ENCODE results near the gene ELN.

ELN gene

DNA sequence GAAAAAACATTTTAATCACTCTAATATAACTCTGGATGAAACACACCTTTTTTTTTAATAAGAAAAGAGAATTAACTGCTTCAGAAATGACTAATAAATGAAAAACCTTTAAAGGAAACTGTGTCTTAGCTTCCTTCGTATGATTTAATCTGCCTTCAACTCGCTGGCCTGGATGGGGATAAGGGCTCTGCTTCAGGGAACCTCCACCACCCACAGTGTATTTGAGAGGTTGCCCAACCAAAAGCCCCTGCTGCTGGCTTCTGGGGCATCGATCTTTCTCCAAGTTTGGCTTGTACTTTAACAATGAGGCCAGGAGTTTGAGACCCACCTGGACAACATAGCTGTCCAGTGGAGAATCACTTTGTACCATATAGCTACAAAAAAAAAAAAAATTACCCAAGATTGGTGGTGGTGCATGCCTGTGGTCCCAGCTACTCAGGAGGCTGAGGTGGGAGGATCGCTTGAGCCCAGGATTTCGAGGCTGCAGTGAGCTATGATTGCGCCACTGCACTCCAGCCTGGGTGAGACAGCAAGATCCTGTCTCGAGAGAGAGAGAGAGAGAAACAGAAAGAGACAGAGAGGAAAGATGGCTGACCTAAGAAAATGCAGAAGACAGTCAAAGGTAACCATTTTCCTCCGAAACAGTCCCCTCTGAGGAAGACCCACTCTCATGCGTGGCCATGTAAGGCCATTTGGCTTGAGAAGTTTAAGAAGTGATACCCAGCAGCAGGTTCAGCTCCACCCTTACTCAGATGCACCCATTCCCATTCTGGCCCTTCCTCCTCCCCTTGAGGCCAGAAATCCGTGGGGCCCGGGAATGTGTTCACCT is 42.0 kb downstream of the ELN start:
- intact Hi-C loops (cut with DNase I) = loop anchor here (5.0 kb wide), 2 partner anchors 102 to 332 kb away; partner anchors contain the start of gene EIF4H
- no peak for DNase-seq

DNA sequence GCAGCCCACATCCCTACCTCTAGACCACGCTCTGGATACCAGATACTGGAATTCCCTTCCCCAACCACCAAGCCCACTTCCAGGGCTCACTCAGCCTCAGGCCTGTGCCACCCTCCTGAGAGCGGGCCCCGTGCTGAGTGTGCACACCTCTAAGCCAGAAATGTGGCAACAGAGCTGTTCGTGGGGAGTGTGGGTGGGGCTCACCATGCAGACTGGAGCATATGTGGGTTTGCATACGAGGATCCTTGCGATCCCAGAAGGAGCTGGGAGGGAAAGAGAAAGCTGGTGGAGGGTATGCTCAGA is 42.6 kb downstream of the ELN start:
- intact Hi-C loops (cut with DNase I) = no loop called here
- DNase-seq = peak in 28 of 42 donors; percentile 30 to 83 (median 50)

DNA sequence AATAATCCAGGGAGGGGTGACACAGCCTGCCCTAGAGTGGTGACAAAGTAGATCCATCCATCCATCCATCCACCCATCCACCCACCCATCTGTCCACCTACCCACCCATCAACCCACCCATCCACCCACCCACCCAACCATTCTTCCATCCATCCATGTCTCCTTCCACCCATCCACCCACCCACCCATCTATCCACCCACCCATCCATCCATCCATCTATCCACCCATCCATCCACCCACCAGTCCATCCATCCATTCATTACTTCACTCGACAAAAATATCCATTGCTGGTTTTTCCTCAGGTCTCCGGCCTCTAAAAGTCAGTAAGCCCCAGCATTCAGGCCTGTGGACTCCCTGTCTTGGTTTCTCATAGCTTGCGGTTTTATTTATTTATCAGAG is 43.1 kb downstream of the ELN start:
- intact Hi-C loops (cut with DNase I) = no loop called here
- DNase-seq = no peak

DNA sequence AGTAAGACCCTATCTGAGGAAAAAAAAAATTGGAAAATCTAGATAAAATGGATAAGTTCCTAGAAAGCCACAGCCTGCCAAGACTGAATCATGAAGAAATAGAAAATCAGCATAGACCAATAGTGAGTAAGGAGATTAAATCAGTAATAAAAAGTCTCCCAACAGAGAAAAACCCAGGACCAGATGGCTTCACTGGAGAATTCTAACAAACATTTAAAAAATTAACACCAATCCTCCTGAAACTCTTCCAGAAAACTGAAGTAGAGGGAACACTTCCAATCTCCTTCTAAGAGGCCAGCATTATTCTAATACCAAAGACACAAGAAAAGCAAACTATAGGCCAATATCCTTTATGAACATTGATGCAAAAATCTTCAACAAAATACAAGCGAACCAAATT is 46.8 kb downstream of the ELN start:
- intact Hi-C loops (cut with DNase I) = no loop called here

DNA sequence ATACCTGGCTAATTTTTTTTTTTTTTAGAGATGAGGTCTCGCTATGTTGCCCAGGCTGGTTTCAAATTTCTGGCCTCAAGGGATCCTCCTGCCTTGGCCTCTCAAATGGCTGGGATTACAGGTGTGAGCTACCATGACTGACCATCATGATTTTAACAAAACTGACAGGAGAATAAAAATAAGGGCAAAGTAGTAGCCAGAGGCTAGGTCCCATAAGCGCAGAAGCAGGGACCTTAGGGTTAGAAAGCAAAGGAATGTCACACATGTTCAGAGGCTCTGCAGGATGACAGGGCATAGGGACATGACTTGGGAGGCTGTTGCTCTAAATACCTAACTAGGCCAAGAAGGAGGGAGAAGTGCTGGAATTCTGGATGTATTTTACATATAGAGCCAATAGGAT is 50.5 kb downstream of the ELN start:
- intact Hi-C loops (cut with DNase I) = no loop called here
- no peak for DNase-seq

More for the DNA sequence above, 46.8 kb downstream of the ELN start:
- DNase-seq = no peak

DNA sequence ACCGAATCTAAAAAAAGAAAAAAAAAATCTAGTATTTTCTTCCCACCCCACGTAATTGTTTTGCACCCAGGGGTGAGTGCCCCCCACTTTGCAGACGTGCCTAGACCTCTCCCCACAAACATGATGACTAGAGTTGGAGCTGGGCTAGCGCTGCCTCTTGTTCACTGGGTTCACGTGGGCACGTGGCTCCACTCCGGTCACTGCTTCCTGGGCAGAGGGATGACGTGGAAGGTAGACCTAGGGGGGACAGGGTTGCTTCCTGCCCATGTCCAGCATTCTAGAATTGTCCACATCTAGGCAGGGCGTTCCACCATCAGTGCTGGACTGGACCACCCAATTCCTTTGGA is 54.8 kb downstream of the ELN start:
- intact Hi-C loops (cut with DNase I) = no loop called here
- DNase-seq = no peak

DNA sequence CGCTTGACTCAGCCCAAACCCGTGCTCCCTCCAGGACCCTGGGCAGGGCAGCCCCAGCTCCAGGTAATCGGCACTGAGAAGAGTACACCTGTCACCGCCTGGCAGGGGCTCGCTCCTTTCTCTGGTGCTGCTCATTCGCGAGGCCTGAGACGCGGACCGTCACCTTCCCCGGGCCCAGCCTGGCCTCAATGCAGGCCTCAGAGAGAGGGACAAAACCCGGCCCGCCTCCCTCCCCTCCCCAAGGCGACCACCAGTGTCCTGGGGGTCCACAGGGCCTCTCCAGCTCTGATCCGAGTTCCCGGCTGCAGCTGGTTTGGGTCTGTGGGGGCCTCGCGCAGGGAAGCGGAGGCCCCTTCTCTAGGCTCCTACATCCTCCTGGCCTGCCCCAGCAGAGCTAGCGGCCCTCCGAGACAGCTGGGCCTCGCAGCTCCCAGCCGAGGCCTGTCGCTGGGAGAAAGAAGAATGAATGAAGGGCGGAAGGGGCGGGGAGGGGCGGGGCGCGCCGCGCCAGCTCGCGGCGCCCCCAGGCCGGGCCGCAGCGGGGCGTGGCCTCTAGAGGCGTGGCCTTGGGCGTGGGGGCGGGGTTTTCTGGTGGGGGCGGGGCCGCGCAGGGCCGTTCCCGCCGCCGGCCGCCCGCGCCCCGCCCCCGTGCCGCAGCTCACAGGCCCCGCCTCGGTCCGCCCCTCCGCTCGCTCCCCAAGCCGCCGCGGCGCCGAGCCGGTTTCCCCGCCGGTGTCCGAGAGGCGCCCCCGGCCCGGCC is 55.3 kb downstream of the ELN start, which contains the start of gene LIMK1:
TSS of gene LIMK1 (plus strand) at position 688 of the 760 bp plus-strand sequence. CDS start 187 bp downstream, outside the sequence.
- DNase-seq = peak; percentile 39 to 91 (median 85)
- intact Hi-C loops (cut with DNase I) = no loop called here

DNA sequence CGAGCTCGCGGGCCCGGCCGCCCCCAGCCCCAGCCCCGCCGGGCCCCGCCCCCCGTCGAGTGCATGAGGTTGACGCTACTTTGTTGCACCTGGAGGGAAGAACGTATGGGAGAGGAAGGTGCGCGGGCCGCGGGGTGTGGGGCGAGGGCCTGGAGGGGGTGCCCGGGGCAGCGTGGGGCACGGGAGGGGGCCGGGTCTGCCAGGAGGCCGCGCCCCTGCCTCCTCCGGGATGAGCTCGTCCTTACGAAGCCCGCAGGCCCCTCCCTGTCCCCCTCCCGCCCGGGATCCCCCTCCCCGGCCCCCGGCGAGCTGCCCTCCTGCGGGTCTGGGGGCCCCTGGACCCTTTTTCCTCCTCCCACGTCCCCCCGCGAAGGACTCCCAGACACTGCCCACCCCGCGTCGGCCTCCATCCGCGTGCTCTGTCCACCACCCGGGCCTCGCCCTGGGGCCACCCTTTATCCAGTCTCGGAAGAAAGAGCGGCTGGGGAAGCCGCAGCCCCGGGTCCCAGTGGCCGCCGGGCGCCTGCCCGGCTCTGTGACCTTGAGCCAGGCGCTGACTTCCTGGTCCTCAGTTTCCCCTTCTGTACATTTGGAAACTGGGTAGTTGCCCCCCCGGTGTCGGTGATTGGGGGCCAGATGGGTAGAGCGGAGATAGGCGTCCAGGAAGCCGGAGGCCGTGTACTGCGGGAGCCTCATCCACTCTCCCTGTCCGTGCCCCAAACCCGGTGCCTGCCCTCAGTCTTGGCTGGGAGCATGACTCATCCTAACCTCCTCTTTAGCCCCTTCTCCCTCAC is 56.2 kb downstream of the ELN start:
- peak in 6 of 42 donors; percentile 31 to 51 (median 36) for DNase-seq
- intact Hi-C loops (cut with DNase I) = no loop called here

DNA sequence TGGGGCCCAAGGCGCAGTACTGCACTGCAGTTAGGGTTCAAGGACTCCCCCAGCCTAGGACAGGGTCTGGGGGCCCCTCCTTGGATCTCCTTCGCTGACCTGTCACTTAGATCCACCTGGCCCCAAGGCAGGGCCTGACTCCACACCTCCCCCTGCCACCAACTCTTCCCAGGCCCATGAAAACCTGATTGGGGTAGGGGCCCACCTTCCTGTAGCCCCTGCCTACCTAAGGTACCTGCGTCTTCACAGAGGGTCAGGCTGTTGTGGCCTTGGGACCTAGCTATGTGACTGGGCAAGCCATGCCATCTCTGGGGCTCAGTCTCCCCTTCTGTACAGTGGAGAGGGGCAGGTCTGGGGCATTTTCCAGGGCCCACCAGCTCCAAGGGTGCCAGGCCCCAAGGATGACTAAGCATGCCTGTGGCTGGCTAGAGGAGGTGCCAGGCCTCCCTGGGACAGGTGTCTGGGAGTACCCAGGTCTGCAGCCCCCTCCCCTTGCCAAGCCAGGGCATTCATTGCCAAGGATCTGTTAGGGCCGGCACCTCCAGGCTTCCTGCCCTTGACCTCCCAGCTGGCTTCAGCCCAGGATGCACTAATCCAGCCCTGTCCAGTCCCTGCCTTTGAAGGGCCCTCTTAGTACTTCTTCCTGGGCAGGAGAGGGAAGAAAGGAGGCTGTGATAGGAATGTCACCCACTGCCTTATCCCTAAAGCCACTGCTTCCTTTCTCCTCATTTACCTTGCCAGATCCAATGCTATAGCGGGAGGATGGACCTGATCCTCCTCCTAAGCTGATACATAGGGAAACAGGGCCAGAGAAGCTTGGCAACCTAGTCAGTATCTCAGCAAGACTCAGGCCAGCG is 57.0 kb downstream of the ELN start:
- intact Hi-C loops (cut with DNase I) = no loop called here
- no peak for DNase-seq

DNA sequence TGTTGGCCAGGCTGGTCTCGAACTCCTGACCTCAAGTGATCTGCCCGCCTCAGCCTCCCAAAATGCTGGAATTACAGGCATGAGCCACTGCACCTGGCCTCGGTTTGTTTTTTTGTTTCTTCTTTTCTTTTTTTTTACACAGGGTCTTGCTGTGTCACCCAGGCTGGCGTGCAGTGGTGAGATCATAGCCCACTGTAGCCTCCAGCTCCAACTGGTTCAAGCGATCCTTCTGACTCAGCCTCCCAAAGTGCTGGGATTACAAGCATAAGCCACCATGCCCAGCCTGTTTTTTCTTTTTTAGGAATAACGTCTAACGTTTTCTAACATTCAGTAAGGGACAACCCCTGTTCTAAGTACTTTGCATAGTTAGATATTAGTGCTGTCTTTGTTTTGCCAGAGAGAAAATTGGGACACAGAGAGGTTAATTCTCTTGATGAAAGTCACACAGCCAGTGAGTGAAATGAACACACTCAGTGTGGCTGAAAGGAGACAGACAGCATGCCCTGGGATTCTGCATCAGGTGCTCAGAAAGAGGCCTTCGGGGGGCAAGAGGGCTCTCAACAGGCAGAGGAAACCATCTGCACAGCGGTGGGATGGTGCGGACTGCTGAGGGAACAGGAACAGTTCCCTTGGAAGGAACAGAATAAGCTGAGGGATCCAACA is 59.9 kb downstream of the ELN start:
- DNase-seq = no peak
- intact Hi-C loops (cut with DNase I) = no loop called here

DNA sequence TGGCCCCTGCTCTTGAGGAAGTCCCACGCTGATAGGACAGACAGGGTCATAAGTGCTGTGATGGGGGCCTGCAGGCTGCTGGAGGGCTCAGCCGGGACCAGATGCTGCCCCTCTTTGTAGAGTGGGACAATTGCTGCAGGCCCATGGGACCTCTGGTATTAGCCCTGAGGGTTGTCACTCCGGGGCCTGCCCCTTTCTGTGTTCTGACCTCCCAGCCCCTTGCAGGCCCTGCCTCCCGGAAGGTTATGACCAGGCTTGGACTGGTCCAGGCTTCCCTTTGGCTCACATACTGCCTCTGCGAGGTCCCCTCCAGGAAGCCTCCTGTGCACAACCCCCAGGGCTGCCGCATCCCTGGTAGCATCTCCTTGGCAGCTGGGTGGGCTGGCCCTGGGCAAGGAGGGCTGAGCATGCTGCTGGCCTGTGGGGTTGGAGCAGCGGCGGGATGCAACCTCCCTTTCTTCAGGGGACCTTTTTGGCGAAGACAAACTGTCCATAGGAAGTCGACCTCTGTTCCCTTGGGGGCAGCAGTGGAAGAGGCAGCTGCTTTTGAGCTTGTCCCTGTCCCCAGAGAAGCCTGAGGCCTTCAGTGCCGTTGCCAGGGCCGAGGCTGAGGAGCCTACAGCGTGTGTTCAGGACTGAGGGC is 64.5 kb downstream of the ELN start:
- peak in 3 of 42 donors; percentile 7 to 36 (median 28) for DNase-seq
- intact Hi-C loops (cut with DNase I) = no loop called here

DNA sequence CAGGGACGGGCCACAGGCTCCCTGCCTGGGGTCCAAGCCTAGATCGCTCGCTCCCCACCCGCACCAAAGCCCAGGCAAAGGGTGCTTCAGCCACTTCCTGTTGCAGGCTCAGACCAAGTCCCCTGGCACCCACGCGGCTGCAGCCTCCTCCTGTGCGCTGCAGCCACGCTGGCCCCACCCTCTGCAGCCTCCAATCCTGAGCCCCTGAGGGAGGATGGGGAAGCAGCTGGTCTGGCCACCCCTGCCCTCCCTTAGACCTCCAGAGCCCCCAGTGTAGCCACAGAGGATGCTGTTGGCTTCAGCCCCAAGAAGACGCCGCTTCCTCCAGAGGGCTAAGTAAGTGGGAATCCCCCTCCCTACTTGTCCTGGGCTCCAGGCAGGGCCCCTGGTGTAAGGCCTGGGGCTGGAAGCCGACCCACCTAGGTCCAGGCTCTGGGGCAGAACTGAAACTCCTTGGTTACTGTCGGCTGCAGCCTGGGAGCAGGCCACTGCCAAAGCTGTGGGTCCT is 65.0 kb downstream of the ELN start:
- peak in 37 of 42 donors; percentile 19 to 67 (median 49) for DNase-seq
- intact Hi-C loops (cut with DNase I) = no loop called here

DNA sequence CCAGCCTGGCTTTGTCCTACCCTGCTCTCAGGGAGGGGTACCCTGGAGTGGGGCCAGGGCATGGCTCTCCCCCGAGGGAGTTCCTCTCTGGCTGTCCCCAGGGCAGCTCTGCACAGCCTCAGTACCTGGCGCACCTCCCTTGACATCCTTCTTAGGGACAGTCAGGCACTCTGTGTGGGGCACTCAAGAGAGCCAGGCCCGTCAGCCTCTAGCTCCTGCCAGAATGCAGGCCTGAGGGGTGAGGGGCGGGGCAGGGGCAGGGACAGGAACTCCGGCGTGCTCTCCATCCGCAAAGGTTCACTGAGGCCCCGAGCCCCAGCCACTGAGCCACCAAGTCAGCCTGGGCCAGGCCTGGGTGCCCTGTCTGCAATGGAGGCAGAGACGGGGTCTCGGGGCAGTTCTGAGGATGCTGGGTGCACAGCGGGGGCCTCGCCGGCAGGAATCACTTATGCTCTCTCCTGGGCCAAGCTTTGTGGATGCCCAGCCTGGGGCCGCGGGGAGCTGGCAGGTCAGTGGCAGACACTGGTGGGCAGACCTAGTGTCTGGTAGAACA is 65.8 kb downstream of the ELN start:
- intact Hi-C loops (cut with DNase I) = no loop called here
- DNase-seq = no peak

DNA sequence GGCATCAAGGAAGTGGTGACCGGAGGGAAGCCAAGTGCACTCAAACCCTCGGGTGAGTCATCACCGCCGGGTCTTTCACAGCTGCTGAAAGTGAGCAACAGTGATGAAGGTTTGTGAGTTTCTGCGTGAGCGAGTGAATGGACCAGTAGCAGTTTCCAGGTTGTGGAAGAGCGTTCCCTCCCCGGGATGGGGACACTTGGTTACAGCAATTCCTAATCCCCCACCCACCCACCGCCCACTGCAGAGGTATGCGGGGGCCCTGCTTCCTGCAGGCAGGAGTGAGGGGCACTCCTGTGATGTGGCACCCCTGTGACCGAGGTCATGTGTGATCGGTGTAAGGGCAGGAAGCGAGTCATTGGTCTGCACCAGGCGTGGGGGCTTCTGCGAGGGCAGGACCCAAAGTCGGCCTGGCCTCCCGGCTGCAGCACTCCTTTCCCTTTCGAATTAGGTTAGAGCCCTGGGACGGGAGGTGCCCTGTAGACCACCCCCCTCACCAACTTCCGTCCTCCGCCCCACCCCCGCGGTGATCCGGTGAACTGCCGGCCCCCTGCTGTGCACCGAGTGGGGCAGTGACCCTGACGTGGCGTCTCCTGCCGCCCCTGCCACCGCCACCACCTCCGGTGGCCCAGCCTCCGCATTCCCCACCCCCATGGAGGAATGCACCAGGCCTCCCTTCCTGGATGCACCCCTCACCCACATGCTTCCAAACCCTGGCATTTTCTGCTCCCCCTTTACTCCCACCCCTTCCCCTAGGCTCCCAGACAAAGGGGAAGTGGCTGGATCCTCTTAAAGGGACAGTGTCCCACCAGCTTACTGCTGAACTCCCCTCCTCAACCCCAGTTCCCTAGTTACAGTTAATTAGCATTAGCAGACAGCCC is 66.5 kb downstream of the ELN start:
- intact Hi-C loops (cut with DNase I) = no loop called here
- peak in 39 of 42 donors; percentile 24 to 91 (median 51) for DNase-seq

DNA sequence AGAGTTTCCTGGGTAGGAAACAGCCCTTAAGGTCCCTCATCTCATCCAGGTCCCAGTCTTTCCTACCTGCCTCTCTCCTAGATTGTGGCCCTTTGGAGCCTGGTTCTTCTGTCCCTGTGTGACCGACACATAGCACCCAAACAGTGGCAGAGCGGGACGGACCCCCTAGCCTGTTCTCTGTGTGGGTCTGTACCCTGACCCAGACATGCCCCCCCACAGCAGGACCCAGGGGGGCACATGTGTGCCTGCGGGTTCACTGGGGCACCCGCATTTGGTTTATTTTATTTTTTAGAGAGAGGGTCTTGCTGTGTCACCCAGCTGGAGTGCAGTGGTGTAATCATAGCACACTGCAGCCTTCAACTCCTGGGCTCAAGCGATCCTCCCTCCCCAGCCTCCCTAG is 67.2 kb downstream of the ELN start:
- DNase-seq = no peak
- intact Hi-C loops (cut with DNase I) = no loop called here

DNA sequence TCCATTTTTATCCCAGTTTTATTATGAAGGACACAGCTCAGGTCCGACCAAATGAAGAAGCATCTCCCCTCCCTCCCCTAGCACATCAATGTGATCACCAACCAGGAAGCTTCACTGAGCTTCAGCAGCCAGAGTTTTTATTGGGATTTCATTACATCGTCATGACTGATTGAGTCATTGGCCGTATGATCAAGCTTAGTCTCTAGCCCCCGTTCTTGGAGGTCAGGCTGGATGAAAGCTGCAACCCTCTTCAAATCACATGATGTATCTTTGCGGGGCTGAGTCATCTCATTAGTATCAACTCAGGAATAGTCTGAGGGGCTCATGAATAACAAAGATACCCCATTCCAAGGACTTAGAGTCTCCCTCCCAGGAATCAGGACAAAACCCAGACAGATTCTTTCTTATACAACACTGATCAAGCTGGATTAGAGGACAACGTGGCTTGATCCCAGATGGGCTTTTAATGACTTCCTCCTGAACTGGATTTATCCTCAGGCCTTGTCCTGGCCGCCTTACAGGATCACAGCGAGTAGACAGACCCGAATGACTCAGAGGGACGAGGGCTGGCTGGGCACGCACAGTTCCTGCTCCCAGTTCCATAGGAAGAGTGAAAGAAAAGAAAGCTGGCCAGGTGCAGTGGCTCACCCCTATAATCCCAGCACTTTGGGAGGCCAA is 70.1 kb downstream of the ELN start:
- no peak for DNase-seq
- intact Hi-C loops (cut with DNase I) = no loop called here

Data from head of caudate nucleus (tissue), 42 donors.